H1 (cell line): ENCODE measurements around the gene ANKRD11.

Experiments used
- BRCA1 ChIP-seq: IDR thresholded peaks from 2 replicates; pipeline ENCODE4 v1.6.1; 2012; ENCODE audit warnings: low read depth, low read length, improper control_type of control experiment
- CTCF ChIP-seq, 3 experiments: IDR thresholded peaks; 1 replicate in 2 of 3; 2 replicates in 1 of 3; pipeline versions ENCODE4 v1.5.1 to v1.6.1; 2011; ENCODE audit warnings: low read length in 3 of 3, mild to moderate bottlenecking in 3 of 3, inconsistent platforms in 2 of 3, low read depth in 1 of 3, moderate library complexity in 1 of 3; ENCODE audit not compliant: insufficient read depth in 1 of 3; ENCODE audit errors: control extremely low read depth in 1 of 3
- EP300 ChIP-seq, 2 experiments: IDR thresholded peaks; 1 replicate in 1 of 2; 2 replicates in 1 of 2; pipeline ENCODE4 v1.6.1; 2011 to 2012; ENCODE audit warnings: low read depth in 2 of 2, low read length in 2 of 2, mild to moderate bottlenecking in 2 of 2, borderline replicate concordance in 1 of 2, inconsistent platforms in 1 of 2, moderate library complexity in 1 of 2
- EZH2 ChIP-seq: fragments of 200-600 bp; sonication (generic); IDR thresholded peaks from 2 replicates; pipeline ENCODE4 v1.7.1; 2012; ENCODE audit warnings: low read depth, mild to moderate bottlenecking, moderate library complexity, low read length, inconsistent platforms; ENCODE audit not compliant: severe bottlenecking
- GABPA ChIP-seq: IDR thresholded peaks from 2 replicates; pipeline ENCODE4 v1.6.1; 2011; ENCODE audit warnings: mild to moderate bottlenecking, low read length, moderate library complexity, borderline replicate concordance; ENCODE audit not compliant: insufficient read depth
- HDAC2 ChIP-seq, 2 experiments: fragments of 300-600 bp in 1 of 2; sonication (generic) in 1 of 2; IDR thresholded peaks; 2 replicates each; pipeline ENCODE4 v1.6.1; 2011 to 2012; ENCODE audit warnings: low read depth in 2 of 2, low read length in 2 of 2, mild to moderate bottlenecking in 2 of 2, moderate library complexity in 2 of 2, borderline replicate concordance in 1 of 2, inconsistent platforms in 1 of 2
- JUN ChIP-seq: IDR thresholded peaks from 2 replicates; pipeline ENCODE4 v1.6.1; 2011; ENCODE audit warnings: low read depth, mild to moderate bottlenecking, improper control_type of control experiment, low read length
- JUND ChIP-seq: IDR thresholded peaks from 2 replicates; pipeline ENCODE4 v1.6.1; 2011; ENCODE audit warnings: mild to moderate bottlenecking, improper control_type of control experiment, low read length
- POLR2A ChIP-seq, 2 experiments: IDR thresholded peaks; 1 replicate in 1 of 2; 2 replicates in 1 of 2; pipeline ENCODE4 v1.6.1; 2011; ENCODE audit warnings: low read depth in 2 of 2, low read length in 2 of 2, mild to moderate bottlenecking in 2 of 2; ENCODE audit errors: control extremely low read depth in 1 of 2
- SIN3A ChIP-seq, 2 experiments: IDR thresholded peaks in 1 of 2; conservative IDR thresholded peaks in 1 of 2; 2 replicates each; pipeline ENCODE4 v1.6.1; 2011 to 2012; ENCODE audit warnings: low read length in 2 of 2, improper control_type of control experiment in 1 of 2, low read depth in 1 of 2, mild to moderate bottlenecking in 1 of 2
- SP1 ChIP-seq: IDR thresholded peaks from 2 replicates; pipeline ENCODE4 v1.6.1; 2011; ENCODE audit warnings: low read depth, low read length
- SRF ChIP-seq: IDR thresholded peaks from 2 replicates; pipeline ENCODE4 v1.6.1; 2011; ENCODE audit warnings: mild to moderate bottlenecking, low read depth, low read length, moderate library complexity
- USF2 ChIP-seq: IDR thresholded peaks from 2 replicates; pipeline ENCODE4 v1.6.1; 2011; ENCODE audit warnings: low read length, improper control_type of control experiment
- YY1 ChIP-seq: IDR thresholded peaks from 2 replicates; pipeline ENCODE4 v1.6.1; 2011; ENCODE audit warnings: low read depth, mild to moderate bottlenecking, low read length

- no peak for TF ChIP-seq JUN
- TF ChIP-seq SIN3A (conservative IDR thresholded peaks at IDR 0.05 in 1 of 2, IDR thresholded peaks at IDR 0.05 in 1 of 2; ENCODE audit: low read depth in 1 of 2, low read length in 2 of 2) = no peak
- no peak for TF ChIP-seq JUND
- no peak for TF ChIP-seq HDAC2 (IDR thresholded peaks at IDR 0.05; ENCODE audit: borderline replicate concordance in 1 of 2, low read depth in 2 of 2, low read length in 2 of 2)
- no peak for TF ChIP-seq GABPA
- TF ChIP-seq BRCA1 = no peak
- no peak for TF ChIP-seq EP300 (IDR thresholded peaks at IDR 0.05; ENCODE audit: borderline replicate concordance in 1 of 2, low read depth in 2 of 2, low read length in 2 of 2)
- TF ChIP-seq SRF = no peak
- TF ChIP-seq EZH2 = no peak
- TF ChIP-seq CTCF (IDR thresholded peaks at IDR 0.05; ENCODE audit: control extremely low read depth in 1 of 3, insufficient read depth in 1 of 3, low read depth in 1 of 3, low read length in 3 of 3) = no peak
- no peak for TF ChIP-seq POLR2A (IDR thresholded peaks at IDR 0.05; ENCODE audit: control extremely low read depth in 1 of 2, low read depth in 2 of 2, low read length in 2 of 2)
- TF ChIP-seq SP1 = no peak
- TF ChIP-seq USF2 = no peak
- no peak for TF ChIP-seq YY1
Measured at GRCh38 chr16:89343501-89344457, 146.6 kb downstream of the ANKRD11 start.
